GM12892 (cell line): ENCODE results near the gene TNRC18.

Source experiments
- POLR2A ChIP-seq: IDR thresholded peaks from 2 replicates; pipeline ENCODE4 v1.6.1; 2011; ENCODE audit warnings: low read depth, low read length, control low read depth
- POLR2AphosphoS5 ChIP-seq: IDR thresholded peaks from 2 replicates; pipeline ENCODE4 v1.6.1; 2011; ENCODE audit warnings: low read depth, low read length, control low read depth
- TAF1 ChIP-seq: IDR thresholded peaks from 2 replicates; pipeline ENCODE4 v1.6.1; 2011; ENCODE audit warnings: low read depth, mild to moderate bottlenecking, control low read depth, low read length, borderline replicate concordance

DNA sequence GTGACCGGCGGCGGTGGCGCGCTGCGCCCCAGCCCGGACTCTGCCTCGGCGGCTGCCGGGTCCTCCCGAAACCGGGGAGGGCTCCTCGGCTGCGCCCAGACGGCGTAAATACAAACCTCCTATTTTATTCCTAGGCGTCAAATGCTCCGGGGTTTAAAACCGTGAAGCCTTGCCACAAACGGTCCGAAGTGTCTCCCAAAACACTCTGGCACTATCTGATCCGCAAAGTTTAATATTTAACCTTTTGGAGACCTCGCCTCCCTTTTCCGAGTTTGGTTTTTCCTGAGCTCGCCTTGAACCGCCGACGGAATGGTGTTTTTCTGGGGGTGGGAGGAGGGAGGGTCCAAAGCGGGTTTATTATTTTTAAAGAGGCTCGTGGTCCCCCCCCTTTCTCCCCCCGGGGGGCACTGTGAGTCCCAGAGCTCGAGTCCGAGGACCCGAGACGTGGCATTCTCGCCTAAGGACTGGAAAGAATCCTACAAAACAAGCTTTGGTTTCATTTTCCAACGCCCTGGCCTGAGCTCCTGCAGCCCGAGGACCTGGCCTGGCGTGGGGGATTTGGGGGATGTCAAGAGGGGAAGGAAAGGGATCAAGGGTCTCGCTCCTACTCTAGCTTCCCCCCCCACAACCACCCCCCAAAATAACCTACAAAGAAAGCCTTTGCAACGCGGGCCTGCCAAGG, 1.8 kb downstream of the TNRC18 start:
- TF ChIP-seq POLR2AphosphoS5 = no peak
- no peak for TF ChIP-seq POLR2A
- TF ChIP-seq TAF1 = no peak
